OCI-LY1 (cell line): Measurements from ENCODE around the gene CWF19L2.

Source experiments
- EZH2 ChIP-seq: fragments of 200-600 bp; sonication (generic), shearing (Covaris generic); IDR thresholded peaks from 2 replicates; pipeline ENCODE4 v1.8.0; 2017; ENCODE audit warnings: borderline replicate concordance, mixed run types, mild to moderate bottlenecking, antibody characterized with exemption, low read length, moderate library complexity, mixed read lengths
- TF ChIP-seq, protein P1 (sequence below): fragments of 200-600 bp; sonication (generic), shearing (Covaris generic); IDR thresholded peaks from 2 replicates; pipeline ENCODE4 v1.5.1; 2017; ENCODE audit warnings: mild to moderate bottlenecking, antibody characterized with exemption, low read length, moderate library complexity, mixed read lengths

- TF ChIP-seq, protein P1, sequence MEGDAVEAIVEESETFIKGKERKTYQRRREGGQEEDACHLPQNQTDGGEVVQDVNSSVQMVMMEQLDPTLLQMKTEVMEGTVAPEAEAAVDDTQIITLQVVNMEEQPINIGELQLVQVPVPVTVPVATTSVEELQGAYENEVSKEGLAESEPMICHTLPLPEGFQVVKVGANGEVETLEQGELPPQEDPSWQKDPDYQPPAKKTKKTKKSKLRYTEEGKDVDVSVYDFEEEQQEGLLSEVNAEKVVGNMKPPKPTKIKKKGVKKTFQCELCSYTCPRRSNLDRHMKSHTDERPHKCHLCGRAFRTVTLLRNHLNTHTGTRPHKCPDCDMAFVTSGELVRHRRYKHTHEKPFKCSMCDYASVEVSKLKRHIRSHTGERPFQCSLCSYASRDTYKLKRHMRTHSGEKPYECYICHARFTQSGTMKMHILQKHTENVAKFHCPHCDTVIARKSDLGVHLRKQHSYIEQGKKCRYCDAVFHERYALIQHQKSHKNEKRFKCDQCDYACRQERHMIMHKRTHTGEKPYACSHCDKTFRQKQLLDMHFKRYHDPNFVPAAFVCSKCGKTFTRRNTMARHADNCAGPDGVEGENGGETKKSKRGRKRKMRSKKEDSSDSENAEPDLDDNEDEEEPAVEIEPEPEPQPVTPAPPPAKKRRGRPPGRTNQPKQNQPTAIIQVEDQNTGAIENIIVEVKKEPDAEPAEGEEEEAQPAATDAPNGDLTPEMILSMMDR: no peak
- no peak for TF ChIP-seq EZH2
Observed at GRCh38 chr11:107478922-107479321, 21.3 kb upstream of the CWF19L2 start.
